Measurements from ENCODE around the gene SERHL2.

GRCh38 chr22:42564699-42565098 lies 10.9 kb downstream of the SERHL2 start:
- TF ChIP-seq CTCF (IDR thresholded peaks at IDR 0.05; ENCODE audit: insufficient read depth, low read length, poor library complexity, severe bottlenecking) = no peak
- no peak for TF ChIP-seq EZH2phosphoT487 (conservative IDR thresholded peaks at IDR 0.05; ENCODE audit: low read length)

Measured in SU-DHL-6 (cell line).